Breast epithelium (tissue), 4 donors: ENCODE data around the gene SAP30BP. TPM values are rescaled to one million over a fixed set of nuclear protein-coding genes. Genes with fewer than 3 reads are reported as not detected.
A peak's percentile ranks its signal among the peaks of the same experiment; 100 is the strongest.

Experiments
- DNase-seq, 2 donors: peaks; one replicate each; pipeline ENCODE4 v3.0.0-alpha.2; 2019; ENCODE audit warnings: low spot score in 2 of 2
- H3K27ac ChIP-seq, 2 donors: fragments of 200-600 bp; sonication (generic) in 1 of 2; one replicate each; pipeline ENCODE4 v1.5.1; 2016 to 2019; ENCODE audit warnings: mild to moderate bottlenecking in 1 of 2
- H3K27me3 ChIP-seq, 2 donors: fragments of 200-600 bp; sonication (generic) in 1 of 2; one replicate each; pipeline versions ENCODE4 v1.5.1 to v1.6.0; 2017 to 2019; ENCODE audit warnings: control low read depth in 1 of 2, mild to moderate bottlenecking in 1 of 2
- H3K36me3 ChIP-seq: fragments of 200-600 bp; one replicate; pipeline ENCODE4 v1.5.1; 2019
- H3K4me1 ChIP-seq, 2 donors: fragments of 200-600 bp; sonication (generic); one replicate each; pipeline ENCODE4 v1.5.1; 2016 to 2019; ENCODE audit warnings: control low read depth in 1 of 2
- H3K4me3 ChIP-seq, 3 donors: fragments of 200-600 bp; sonication (generic); 1 replicate in 2 of 3; 2 replicates in 1 of 3; pipeline ENCODE4 v1.5.1; 2016 to 2019; ENCODE audit warnings: mild to moderate bottlenecking in 3 of 3, moderate library complexity in 2 of 3
- H3K9me3 ChIP-seq, 2 donors: fragments of 200-600 bp; sonication (generic) in 1 of 2; one replicate each; pipeline ENCODE4 v1.5.1; 2016 to 2019; ENCODE audit warnings: control low read depth in 1 of 2
- CTCF ChIP-seq, 3 donors: fragments of 450-650 bp; IDR thresholded peaks; one replicate each; pipeline ENCODE4 v1.5.1; 2016 to 2017; ENCODE audit warnings: antibody characterized with exemption in 3 of 3, mild to moderate bottlenecking in 3 of 3, moderate library complexity in 3 of 3
- POLR2A ChIP-seq: fragments of 450-650 bp; IDR thresholded peaks from one replicate; pipeline ENCODE4 v1.6.1; 2016; ENCODE audit warnings: antibody characterized with exemption, mild to moderate bottlenecking, moderate library complexity
- POLR2AphosphoS5 ChIP-seq, 3 donors: sonication (generic); formaldehyde crosslinking; IDR thresholded peaks; one replicate each; pipeline ENCODE4 v1.6.1; 2017; ENCODE audit warnings: antibody characterized with exemption in 3 of 3
- intact Hi-C: fragments of 100-400 bp; cut with DNase I; formaldehyde crosslinking; loops from one replicate; pipeline ENCODE4 v1.15.1; 2023; ENCODE audit warnings: low total_unique reads
- total RNA-seq, 3 donors: library from RNA; depleted of rRNA; stranded (reverse); fragments of >200 nt; gene quantifications; one replicate each; pipeline ENCODE4 v1.1.0, GENCODE V29; 2016

Gene SAP30BP
- total RNA-seq, 3 donors from 2014 or later: 68.3 to 89.5 (median 86.1) TPM

- Histone ChIP-seq H3K27ac (peak overlapping the region in 1 of 2 donors; percentile 45), H3K4me3 (no peak overlapping the region), H3K27me3 (no peaks in the 10 kb centered on the region), H3K4me1 (peaks cover 0 to 5% of the 10 kb centered on the region in 2 donors), H3K9me3 (no peaks in the 10 kb centered on the region), H3K36me3 (peaks cover under 1% of the 10 kb centered on the region)
- no peak for TF ChIP-seq POLR2AphosphoS5 (IDR thresholded peaks at IDR 0.05)
- no peak for TF ChIP-seq POLR2A
- TF ChIP-seq CTCF (IDR thresholded peaks at IDR 0.05): no peak
- intact Hi-C loops: no loop called here
- DNase-seq: no peak
Observed at GRCh38 chr17:75750661-75751423, 83.7 kb downstream of the SAP30BP start.

GRCh38 chr17:75751676-75752404, 84.7 kb downstream of the SAP30BP start:
- Histone ChIP-seq H3K4me1 (peaks cover 0 to 5% of the 10 kb centered on the region in 2 donors), H3K9me3 (no peaks in the 10 kb centered on the region), H3K27me3 (no peaks in the 10 kb centered on the region), H3K27ac (no peak overlapping the region), H3K4me3 (no peak overlapping the region), H3K36me3 (peaks cover 5% of the 10 kb centered on the region)
- DNase-seq: no peak
- intact Hi-C loops: no loop called here
- TF ChIP-seq CTCF (IDR thresholded peaks at IDR 0.05) (no peak), POLR2AphosphoS5 (IDR thresholded peaks at IDR 0.05) (no peak), POLR2A (no peak)

- DNase-seq: no peak
- no peaks in the 10 kb centered on the region for H3K27me3 ChIP-seq
- H3K4me1 ChIP-seq: peaks cover 0 to 5% of the 10 kb centered on the region in 2 donors
- H3K9me3 ChIP-seq: no peaks in the 10 kb centered on the region
- peak overlapping the region in 1 of 2 donors; percentile 19 for H3K27ac ChIP-seq
- no peak overlapping the region for H3K4me3 ChIP-seq
- TF ChIP-seq POLR2AphosphoS5 (IDR thresholded peaks at IDR 0.05) (no peak), CTCF (IDR thresholded peaks at IDR 0.05) (no peak), POLR2A (no peak)
- intact Hi-C loops: no loop called here
- peaks cover 5% of the 10 kb centered on the region for H3K36me3 ChIP-seq
Observed at GRCh38 chr17:75752405-75752709, 85.2 kb downstream of the SAP30BP start.

DNA sequence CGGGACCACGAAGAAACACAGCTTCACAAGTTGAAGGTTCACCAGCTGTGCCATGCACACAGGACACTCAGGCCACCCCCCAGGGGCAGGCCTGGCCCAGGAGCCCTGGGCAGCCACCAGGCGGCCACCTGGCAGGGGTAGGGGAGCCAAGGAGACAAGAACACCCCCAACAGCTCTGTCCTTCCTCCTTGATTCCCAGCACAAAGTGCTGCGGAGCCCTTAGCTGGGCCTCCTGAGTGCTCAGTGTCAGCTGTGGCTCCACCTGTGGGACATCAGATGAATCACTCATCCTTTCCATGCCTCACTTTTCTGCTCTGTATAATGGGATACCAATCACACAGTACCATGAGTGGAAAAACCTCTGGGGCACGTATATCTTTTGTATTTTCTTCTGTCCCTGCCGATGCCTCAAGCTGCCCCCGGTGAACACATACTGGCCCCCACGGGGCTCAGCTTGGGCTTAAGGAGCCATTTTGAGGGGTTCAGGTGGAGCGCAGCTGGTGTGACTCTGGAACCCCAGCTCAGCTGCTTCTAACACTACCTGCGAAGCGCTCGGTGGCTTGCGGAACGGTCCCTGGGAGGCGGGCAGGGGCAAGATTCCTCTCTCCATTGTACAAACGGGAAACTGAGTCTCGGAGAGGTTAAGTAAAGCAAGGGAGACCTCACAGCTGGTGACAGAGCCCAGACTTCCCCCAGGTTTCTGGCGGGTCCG, 85.8 kb downstream of the SAP30BP start:
- DNase-seq: no peak
- Histone ChIP-seq H3K27ac (peak overlapping the region in 1 of 2 donors; percentile 22), H3K4me1 (peaks cover 0 to 5% of the 10 kb centered on the region in 2 donors), H3K4me3 (peak overlapping the region; percentile 34 to 67 (median 41)), H3K36me3 (peaks cover 5% of the 10 kb centered on the region), H3K9me3 (no peaks in the 10 kb centered on the region), H3K27me3 (no peaks in the 10 kb centered on the region)
- TF ChIP-seq CTCF (IDR thresholded peaks at IDR 0.05): no peak
- TF ChIP-seq POLR2AphosphoS5 (IDR thresholded peaks at IDR 0.05): no peak
- no peak for TF ChIP-seq POLR2A
- intact Hi-C loops: no loop called here
